Stimulated activated CD4-positive, alpha-beta T cell treated with anti-CD3 and anti-CD28 coated beads, Interleukin-1b, Interleukin-23, amount 100 ng/mL, for 1 hour (primary cell): Measurements from ENCODE around the gene FOXE1.

Experiments
- DNase-seq, 2 donors: peaks; one replicate each; pipeline ENCODE4 v3.0.0-alpha.2; 2020; ENCODE audit warnings: low read depth in 2 of 2

Gene FOXE1

DNA sequence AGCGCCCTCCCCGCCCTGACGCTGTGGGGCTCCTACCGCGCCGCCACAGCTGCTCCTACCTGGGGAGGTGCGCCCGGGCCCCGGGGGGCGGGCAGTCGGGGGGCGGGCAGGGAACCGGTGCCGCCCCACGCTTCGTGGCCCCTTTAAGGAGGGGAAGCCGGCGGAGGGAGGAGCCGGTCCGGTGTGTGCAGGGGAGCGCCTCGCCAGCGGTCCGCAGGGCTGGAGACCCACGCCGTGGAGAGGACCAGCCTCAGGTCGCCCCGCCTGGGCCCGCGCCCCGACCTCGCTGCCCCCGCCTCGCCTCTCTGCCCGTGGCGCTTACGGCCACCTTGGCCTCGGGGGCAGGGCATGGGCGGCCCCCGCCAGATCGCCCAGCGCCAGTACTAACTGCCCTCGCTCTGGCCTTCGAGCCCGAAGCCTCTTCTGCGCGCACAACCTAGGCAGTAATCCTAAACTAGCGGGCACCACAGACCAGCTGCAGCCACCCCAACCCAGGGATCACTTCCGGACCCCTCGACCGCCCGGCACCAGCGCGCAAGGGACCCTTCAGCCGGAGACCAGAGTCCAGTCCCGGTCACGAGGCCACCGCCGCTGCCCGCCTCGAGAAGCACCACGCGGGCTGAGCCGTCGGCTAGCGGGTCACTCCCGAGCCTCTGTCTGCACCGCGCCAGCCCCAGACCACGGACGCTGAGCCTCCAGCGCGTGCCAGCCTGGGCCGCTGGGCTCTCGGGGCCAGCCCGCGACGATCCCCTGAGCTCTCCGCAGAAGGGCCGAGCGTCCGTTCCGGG, at the start of gene FOXE1:
FOXE1 (plus strand) TSS at position 171 of the 788 bp plus-strand sequence. CDS start 689 bp downstream, outside the sequence.
- no peak for DNase-seq

- no peak for DNase-seq
These were observed 49.0 kb upstream of the FOXE1 start for GRCh38 chr9:97804059-97804365.

DNA sequence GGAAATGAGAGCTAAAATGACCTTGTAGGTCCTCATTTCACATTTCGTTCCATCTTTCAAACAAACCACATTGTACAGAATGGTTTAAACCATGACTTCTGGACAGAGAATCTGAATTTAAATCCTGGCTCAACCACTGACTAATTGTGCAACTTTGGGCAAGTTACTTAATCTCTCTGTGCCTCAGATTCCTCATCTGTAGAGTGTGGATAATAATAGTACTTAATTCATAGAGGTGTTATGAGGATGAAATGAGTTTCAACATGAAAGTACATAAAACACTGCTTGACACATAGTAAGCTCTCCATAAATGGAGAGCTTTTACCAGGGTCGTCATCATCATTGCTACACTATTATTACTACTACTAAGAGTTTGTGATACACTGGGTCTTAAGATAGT, 46.3 kb upstream of the FOXE1 start:
- DNase-seq, result no peak

DNA sequence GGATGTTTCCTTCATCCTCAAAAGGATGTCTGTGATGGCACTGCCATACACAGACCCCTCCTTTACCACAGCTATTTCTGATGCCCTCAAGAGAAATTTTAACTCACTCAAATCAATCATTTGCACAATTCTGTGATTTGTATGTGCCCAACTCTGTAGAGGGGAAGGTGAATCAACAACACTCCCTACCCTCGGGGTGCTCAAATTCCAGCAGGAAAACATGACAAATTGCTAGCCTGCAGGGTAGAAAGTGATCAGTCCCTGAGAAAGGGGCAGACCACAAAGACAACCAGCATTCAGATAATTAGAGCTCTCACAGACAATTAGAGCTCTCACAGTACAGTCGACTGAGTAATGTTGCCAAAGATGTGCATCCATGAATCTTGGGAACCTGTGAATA, 45.3 kb upstream of the FOXE1 start:
- DNase-seq, result no peak

DNA sequence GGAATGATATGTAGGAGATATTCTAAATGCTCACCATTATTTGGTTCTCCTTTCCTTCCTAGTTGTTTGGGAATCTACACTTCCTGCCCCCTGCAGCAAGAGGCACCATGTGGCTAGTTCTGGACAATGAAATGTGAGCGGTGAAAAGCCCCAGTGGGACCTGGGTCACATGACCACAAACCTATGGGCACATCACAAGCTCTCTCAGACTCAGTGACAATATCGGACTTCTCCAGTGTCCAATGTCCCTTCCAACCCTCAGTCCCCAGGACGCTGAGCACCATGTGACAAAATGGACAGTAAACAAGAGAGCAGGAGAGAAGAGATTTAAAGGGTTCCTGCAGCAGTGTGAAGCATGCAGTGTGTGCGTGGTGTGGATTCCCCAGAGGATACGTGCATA, 44.6 kb upstream of the FOXE1 start:
- DNase-seq, result no peak

GRCh38 chr9:97808972-97809371, 44.1 kb upstream of the FOXE1 start:
- no peak for DNase-seq

DNA sequence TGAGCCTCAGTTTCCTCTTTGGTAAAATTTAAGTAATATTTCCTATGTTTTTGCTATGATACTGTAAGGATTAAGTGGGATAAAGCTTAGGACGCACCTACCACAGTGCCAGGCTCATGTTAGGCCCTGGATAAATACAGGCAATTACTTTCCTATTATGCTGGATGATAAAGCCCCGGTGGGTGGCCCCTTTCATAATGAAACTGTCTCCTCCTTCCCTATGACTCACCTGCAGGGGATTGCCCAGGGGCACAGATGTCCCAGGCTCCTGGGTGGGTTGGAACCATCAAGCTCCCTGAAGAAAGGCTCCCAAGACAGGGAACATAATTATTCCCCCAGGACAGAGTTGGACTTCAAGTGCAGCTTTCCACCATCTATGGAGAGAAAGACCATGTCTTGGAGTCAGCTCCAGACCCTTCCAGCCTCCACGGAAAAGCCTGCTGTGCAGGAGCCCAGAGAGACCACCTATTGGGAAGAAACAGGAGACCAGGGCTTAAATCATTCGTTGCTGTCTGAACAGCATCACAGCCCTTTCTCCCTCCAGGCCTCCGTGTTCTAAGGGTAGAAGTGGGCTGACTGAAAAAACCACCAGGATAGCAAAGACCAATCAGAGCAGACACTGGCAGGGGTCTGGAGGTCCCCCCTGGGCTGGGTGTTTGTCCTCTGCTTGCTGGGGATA, 43.2 kb upstream of the FOXE1 start:
- DNase-seq, result no peak

GRCh38 chr9:97811533-97812246, 41.3 kb upstream of the FOXE1 start:
- DNase-seq, result no peak

GRCh38 chr9:97812247-97812543, 40.8 kb upstream of the FOXE1 start:
- DNase-seq, result no peak

DNA sequence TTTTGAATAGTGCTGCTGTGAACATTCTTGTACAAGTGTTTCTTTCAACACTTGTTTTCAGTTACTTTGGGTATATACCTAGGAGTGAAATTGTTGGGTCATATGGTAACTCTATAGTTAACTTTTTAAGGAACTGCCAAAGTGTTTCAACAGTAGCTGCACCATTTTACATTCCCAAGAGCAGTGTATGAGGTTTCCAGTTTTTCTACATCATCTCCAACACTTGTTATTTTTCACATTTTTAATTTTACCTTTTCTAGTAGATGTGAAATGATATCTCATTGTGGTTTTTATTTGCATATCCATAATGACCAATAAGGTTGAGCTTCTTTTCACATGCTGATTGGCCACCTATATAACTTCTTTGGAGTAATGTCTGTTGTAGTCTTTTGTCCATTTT, 40.0 kb upstream of the FOXE1 start:
- DNase-seq, result no peak

GRCh38 chr9:97819735-97820134, 33.3 kb upstream of the FOXE1 start:
- no peak for DNase-seq

DNA sequence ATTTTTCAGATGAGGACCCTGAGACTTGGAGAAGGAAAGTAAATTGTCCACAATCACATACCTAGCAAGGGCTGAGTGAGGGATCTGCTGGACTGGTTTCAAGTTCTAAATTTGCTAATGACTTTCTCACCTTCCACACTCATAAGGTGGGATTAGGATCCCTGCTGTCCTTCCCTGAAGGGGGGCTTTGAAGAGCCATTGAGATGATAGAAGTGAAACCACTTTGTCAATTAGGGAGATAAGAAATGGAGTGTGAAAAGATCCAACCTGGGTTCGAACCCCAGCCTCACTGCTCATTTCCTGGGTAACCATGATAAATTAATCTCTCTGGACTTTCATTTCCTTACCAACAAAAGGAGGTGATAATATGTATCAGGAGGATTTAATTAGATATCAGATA, 32.7 kb upstream of the FOXE1 start:
- no peak for DNase-seq

GRCh38 chr9:97830884-97831829, 21.9 kb upstream of the FOXE1 start:
- no peak for DNase-seq

DNA sequence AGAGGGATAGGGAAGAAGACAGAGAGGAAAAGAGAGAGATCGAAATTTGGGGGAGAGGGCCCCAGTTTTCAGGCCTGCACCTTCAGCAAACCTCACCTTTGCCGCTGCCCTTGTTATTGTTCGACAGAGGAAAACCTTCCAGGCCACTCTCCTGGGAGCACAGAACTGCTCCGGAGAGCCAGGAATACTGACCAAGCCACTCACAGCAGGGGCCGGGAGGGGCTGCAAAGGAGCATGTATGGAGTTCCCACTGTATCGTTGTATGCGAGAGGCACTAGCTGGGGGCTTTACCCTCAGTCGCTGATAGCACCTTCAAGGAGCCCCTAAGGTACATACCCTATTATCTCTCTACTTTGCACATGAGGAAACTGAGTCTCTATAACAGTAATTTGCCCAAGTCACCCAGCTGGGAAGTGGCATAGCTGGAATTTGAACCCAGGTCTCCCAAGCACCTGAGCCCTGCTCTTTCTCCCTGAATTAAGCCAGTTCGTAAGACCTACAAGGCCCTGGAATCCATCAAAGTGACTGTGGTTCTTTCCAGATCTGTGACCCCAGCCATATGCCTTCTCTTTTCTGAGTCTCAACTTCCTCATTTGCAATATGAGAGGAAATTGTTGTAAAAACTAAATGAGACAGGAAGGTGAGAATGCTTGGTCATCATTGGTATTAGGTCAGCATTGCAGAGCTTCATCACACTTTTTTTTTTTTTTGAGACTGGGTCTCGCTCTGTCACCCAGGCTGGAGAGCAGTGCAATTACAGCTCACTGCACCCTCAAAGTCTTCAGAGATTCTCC, 21.0 kb upstream of the FOXE1 start:
- no peak for DNase-seq

- no peak for DNase-seq
These were observed 12.5 kb upstream of the FOXE1 start for GRCh38 chr9:97840521-97840920.

DNA sequence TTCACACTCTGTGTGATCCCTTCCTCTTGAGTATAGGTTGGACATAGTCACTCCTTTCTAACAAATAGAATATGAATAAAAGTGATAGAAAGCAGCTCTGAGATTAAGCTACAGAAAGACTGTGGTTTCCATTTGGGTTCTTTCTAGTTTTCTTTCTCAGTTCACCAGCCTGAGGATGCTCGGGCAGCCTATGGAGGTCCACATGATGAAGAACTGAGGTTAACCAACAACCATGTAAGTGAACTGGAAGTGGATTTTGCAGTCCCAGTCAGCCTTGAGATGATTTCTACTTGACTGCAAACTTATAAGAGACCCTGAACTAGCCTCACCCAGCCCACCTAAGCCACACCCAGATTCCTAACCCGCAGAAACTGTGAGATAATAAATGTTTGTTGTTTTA, 10.1 kb upstream of the FOXE1 start:
- no peak for DNase-seq

DNA sequence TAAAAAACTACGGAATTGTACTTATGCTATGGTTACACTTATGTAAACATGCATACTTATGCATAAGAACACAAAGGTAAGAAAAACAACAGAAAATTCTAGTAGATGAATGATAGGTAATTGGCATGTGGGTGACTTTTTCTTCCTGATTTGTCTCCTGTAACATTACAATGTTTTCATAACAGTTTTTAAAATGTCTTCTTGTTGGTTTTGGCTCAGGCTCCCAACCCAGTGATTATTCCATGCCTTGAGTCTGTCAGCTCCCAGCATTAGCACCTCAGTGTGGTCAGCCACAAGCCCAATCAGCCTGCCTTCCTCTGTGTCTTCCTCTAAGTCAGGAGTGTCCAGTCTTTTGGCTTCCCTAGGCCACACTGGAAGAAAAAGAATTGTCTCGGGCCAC, 7.9 kb upstream of the FOXE1 start:
- DNase-seq, result no peak

DNA sequence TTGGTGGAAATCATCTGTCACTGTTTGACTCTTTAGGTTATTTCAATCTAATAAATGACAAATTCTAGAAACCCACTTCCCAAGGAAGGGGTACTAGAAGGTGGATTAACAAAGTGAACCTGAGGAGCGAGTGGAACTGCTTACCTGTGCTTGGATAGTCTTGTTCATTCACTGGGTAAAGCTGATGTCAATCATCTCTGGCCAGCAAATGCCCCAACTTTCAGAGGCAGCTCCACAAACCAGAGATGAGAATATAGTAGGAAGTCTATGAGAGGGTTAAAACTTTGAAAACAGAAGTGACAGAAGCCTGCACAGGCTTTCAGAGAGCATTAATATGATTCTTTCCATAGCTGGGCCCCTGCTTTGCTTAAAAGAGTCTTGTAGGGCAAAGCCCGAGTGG, 7.3 kb upstream of the FOXE1 start:
- DNase-seq, result no peak

DNA sequence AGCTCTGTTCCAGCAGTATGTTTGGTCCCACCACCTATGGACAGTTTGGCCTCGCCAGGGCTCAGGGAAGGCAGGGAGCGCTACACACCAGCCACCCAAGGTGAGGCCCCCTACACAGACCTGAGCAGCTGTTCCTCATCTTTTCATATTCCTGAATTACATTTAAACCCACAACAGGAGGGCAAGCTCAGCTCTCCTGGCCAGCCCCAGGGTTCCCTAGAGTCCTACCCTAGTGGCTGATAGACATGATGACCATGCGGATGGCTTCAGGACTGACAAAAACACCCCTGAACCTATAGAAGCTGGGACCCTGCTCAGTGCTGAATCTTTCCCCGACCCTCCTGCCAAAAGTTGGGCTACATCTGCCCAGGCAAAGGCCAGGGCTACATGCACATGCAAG, 6.7 kb upstream of the FOXE1 start:
- DNase-seq, result no peak

DNA sequence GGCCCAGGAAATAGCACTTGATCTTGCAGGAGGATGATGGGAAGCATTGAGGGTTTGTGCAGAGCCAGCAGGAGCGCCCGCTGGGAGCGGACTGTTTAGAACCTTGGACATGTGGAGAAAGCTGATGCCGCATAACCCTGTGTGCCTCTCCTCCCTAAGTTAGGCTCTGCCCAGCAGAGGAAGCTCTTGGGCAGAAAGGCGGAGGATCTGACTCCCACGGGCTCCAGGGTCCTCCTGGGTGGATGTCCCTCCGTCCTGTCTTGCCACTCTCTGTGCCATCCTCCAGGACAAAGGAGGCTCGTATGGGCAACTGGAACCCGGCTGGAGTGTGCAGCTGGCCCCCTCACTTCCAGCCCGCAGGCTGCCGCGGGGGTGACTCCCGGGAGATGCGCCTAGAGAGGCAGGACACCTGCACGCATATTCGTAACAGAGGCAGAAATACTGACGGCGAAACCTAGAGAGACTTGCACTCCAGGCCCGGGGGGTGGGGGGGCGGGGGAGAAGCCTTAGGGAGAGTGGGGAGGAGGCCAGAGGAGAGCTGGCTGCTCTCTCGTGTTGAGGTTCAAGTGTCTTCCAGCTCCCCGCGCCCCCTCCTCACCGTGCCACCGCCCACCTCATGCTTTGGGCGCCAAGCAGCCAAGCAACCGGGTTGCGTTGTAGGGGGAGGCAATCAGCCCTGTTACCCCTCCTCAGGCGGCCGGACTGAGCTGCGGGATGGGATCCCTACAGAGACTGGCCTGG, 5.4 kb upstream of the FOXE1 start:
- DNase-seq, result no peak

DNA sequence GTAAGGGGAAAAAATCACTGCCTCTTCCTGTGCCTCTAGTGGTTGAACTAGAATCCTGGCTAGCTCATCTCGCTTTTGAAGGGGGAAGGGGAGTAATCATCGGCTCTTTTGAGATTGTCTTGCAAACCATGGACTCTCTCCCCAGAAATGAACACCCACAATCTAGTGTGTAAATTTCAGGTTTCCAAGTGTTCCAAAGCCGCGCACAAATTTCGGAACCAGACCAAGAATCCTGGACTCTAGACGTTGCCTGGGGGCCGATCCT, 4.9 kb upstream of the FOXE1 start:
- DNase-seq, result no peak
